Omental fat pad (tissue), 4 donors: Measurements from ENCODE around the gene ITGAV. TPM values are rescaled to one million over a fixed set of nuclear protein-coding genes. Genes with fewer than 3 reads are reported as not detected.

Source experiments
- ATAC-seq: fragments of 150-250 bp; one replicate; pipeline ENCODE4 v1.9.1; 2016; ENCODE audit warnings: mild to moderate bottlenecking, moderate library complexity; ENCODE audit not compliant: low FRiP score
- DNase-seq: peaks from one replicate; pipeline ENCODE4 v3.0.0-alpha.2; 2019; ENCODE audit warnings: low spot score
- total RNA-seq, 4 donors: library from RNA; depleted of rRNA; stranded (reverse); fragments of >200 nt; gene quantifications; one replicate each; pipeline ENCODE4 v1.1.0, GENCODE V29; 2016
- TF ChIP-seq, protein P1 (sequence below), 3 donors: fragments of 450-650 bp; IDR thresholded peaks; one replicate each; pipeline ENCODE4 v1.5.1; 2016 to 2017; ENCODE audit warnings: antibody characterized with exemption in 3 of 3, mild to moderate bottlenecking in 3 of 3, moderate library complexity in 2 of 3

Gene ITGAV
- total RNA-seq, 4 donors from 2014 or later = 81.3 to 155 (median 111) TPM

DNA sequence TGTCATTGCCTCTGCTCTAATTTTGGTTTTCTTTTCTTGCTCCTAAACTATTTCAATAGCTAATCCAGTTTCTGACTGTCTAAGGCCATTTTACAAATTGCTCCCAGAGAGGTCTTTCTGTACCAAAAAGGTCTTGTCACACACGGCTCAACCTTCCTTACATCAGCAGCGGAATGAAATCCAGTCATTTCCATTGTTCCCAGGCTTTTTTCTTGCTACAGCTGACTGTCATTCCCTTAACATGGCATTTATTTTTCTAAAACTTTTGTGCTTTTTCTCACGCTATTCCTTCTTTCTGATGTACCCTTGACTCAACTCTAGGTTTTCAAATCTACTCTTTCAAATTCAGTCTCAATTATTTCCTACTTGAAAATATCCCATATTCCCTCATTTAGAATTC is 128.3 kb downstream of the ITGAV start:
- TF ChIP-seq, protein P1, sequence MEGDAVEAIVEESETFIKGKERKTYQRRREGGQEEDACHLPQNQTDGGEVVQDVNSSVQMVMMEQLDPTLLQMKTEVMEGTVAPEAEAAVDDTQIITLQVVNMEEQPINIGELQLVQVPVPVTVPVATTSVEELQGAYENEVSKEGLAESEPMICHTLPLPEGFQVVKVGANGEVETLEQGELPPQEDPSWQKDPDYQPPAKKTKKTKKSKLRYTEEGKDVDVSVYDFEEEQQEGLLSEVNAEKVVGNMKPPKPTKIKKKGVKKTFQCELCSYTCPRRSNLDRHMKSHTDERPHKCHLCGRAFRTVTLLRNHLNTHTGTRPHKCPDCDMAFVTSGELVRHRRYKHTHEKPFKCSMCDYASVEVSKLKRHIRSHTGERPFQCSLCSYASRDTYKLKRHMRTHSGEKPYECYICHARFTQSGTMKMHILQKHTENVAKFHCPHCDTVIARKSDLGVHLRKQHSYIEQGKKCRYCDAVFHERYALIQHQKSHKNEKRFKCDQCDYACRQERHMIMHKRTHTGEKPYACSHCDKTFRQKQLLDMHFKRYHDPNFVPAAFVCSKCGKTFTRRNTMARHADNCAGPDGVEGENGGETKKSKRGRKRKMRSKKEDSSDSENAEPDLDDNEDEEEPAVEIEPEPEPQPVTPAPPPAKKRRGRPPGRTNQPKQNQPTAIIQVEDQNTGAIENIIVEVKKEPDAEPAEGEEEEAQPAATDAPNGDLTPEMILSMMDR (IDR thresholded peaks at IDR 0.05) = no peak
- DNase-seq (no peak), ATAC-seq (no peak)

DNA sequence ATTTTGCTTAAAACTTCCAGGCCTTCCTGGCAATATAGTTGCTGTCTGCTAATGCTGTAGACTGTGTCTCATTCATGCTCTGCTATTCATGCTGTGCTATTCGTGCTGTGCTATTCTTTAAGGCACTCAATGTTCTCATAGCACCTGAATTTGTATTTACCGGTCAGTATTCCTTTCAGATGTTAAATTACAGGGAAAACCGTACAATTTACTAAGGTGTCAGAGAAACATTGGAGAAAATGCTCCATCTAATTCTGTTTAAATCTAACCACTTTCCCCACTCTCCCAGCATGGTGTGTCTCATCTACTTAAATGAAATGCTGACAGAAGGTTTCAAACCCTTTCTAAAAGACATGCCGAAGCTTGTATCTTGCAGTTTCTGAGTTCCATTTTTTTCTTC is 129.0 kb downstream of the ITGAV start:
- DNase-seq (no peak), ATAC-seq (no peak)
- TF ChIP-seq, protein P1 (IDR thresholded peaks at IDR 0.05) = no peak

DNA sequence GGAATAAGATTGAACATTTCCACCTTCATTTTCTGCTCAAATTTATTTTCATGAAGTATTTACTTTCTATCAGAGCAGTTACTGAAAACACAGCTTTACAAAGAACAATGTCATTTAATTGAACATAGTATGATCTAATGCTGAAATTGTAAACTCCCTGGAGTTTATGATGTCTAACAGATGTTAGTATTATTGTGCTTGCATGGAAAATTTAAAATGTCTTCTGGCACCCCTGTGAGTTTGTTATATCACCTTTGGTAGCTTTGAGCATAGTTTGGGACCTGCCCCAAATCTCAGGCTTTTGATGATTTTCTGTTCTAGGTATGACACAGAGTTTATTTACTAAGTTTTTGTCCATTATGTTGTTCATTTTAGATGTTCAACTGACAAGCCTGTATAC is 132.1 kb downstream of the ITGAV start:
- TF ChIP-seq, protein P1 (IDR thresholded peaks at IDR 0.05) = no peak
- ATAC-seq (no peak), DNase-seq (no peak)

DNA sequence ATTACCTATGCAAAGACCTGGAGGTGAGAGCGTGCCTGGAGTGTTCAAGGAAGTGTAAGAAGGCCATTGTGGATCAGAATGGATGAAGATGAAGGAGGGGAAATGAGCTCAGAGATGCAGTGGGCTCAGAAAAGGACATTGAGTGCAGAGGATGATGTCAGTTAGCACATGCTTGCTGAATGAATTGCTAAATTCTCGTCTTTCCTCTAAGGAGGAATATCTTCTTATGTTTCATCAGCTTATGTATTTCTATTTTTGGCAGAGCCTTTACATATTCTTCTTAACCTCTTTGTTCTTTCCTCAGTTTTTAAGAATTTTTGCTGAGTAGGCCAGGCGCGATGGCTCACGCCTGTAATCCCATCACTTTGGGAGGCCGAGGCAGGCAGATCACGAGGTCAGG is 134.9 kb downstream of the ITGAV start:
- DNase-seq (no peak), ATAC-seq (no peak)
- TF ChIP-seq, protein P1 (IDR thresholded peaks at IDR 0.05) = no peak

DNA sequence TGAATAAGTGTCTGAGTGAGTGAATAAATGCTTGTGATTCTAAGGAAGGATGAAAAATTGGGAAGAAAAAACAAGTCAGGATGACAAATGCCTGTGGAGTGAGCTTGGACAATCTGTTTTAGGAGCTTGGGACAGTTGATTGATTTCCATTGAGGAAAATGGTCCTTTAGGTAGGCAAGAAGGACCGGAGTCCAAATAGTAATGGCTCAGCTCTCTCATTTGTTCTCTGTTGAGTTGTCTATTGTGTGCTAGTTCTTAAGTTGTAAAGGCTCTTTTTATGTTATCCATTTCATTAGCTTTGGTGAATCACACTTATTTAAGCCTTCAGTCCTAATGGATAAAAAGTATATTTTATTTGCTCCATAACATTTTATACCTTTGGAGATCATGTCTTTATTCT is 135.9 kb downstream of the ITGAV start:
- DNase-seq (no peak), ATAC-seq (no peak)
- TF ChIP-seq, protein P1 (IDR thresholded peaks at IDR 0.05) = no peak

DNA sequence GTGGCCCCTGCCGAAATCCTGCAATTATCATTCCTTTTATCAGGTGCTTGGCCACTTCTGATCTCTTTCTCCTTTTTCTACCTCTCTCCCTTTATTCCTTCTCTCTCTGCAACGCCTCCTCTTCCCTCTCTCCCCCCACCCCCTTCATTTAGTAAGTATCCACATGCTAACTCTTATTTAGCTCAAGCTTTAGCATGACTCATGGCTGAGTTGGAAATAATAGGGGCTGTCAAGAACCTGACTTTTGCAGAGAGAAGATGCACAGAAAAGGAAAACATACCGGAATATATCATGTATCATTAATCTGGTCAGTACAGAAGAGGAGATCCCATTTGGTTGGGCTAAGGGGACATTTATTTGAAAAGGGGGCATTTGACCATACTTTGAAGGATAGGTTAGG is 137.1 kb downstream of the ITGAV start:
- DNase-seq (no peak), ATAC-seq (no peak)
- TF ChIP-seq, protein P1 (IDR thresholded peaks at IDR 0.05) = no peak

DNA sequence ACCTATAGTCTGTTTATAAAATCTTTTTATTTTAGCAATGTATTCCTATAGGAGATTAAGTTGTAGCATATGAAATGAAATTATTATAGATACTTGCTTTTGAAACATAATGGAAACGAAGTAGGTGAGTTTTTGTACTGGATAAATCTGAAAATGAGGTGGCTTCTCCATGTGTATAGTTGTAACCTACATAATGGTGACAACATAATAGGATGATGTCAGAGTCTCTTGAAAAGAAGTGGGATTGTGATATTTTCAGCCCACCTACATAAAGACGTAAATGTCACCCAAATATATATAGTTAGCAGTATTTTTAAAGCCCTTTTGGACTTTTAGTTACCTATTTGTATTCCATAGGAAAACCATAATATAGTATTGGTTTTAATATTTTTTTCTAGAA is 138.8 kb downstream of the ITGAV start:
- no peak for ATAC-seq
- no peak for DNase-seq
- TF ChIP-seq, protein P1 (IDR thresholded peaks at IDR 0.05) = no peak

Other genes starting within 250 kb of the ITGAV start
- gene ZC3H15, start 103.8 kb upstream of the ITGAV start, total RNA-seq = 100 to 1,000 TPM in 1 of 4 donors, 10 to 100 TPM in 3; 47.3 to 115 (median 58.5) TPM
- 10 to 100 TPM in 1 of 4 donors, 1 to 10 TPM in 3; 6.0 to 10.8 (median 8.5) TPM for gene FAM171B, start 104.0 kb downstream of the ITGAV start, total RNA-seq